ENCODE measurements around the gene SCD5. TPM values are rescaled to one million over a fixed set of nuclear protein-coding genes. Genes with fewer than 3 reads are reported as not detected.

The SCD5 gene
- total RNA-seq, 1 donor from 2014 or later = 17.9 TPM

DNA sequence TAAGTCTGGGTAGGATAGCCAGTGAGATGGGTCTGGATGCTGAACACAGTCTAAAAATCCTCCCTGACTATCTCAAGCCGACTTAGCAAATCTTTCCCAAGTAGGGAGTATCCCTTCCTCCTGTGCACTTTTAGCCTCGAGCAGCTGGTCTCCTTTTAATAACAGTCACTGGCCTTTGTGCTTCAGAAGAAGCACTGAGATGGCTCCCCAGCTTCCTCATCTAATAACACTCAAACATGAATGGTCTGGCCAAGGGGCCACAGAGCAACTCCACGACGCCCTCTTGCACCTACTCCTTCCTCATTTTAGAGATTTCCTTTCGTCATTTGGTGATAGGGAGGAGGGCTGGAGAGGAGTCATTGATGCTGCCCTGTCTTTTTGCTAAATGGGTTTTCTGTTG, 158.1 kb downstream of the SCD5 start:
- no peak for DNase-seq (ENCODE audit: low read depth)
- TF ChIP-seq, protein P1, sequence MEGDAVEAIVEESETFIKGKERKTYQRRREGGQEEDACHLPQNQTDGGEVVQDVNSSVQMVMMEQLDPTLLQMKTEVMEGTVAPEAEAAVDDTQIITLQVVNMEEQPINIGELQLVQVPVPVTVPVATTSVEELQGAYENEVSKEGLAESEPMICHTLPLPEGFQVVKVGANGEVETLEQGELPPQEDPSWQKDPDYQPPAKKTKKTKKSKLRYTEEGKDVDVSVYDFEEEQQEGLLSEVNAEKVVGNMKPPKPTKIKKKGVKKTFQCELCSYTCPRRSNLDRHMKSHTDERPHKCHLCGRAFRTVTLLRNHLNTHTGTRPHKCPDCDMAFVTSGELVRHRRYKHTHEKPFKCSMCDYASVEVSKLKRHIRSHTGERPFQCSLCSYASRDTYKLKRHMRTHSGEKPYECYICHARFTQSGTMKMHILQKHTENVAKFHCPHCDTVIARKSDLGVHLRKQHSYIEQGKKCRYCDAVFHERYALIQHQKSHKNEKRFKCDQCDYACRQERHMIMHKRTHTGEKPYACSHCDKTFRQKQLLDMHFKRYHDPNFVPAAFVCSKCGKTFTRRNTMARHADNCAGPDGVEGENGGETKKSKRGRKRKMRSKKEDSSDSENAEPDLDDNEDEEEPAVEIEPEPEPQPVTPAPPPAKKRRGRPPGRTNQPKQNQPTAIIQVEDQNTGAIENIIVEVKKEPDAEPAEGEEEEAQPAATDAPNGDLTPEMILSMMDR (IDR thresholded peaks at IDR 0.05; ENCODE audit: insufficient read depth, low read length, poor library complexity, severe bottlenecking) = no peak
- Histone ChIP-seq H3K36me3 (ENCODE audit: control insufficient read depth, insufficient read depth, low read length) (no peaks in the 10 kb centered on the region), H3K4me3 (ENCODE audit: low read depth, low read length) (no peak overlapping the region), H3K27me3 (ENCODE audit: control insufficient read depth, insufficient read depth, low read length) (no peaks in the 10 kb centered on the region)

DNA sequence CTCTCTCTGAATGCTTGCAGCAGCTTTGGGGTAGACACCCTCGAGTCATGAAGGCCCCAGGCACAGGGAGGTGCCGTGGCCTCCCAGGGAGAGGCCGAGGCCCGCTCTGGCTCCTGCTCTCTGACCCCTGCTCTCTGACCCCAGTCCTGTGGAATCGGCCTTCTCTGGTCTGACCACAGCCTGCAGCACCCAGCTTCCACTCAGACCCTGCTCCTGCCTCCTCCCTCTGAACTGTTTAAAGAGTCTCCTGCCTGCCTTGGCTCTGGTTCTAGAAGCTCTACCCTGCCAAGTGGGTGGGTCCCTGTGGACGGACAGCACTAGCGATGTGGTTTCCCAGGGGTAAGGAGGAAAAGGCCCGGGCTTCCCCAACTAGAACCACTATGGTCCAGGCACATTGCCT, 158.6 kb downstream of the SCD5 start:
- no peak for DNase-seq (ENCODE audit: low read depth)
- Histone ChIP-seq H3K4me3 (ENCODE audit: low read depth, low read length) (no peak overlapping the region), H3K36me3 (ENCODE audit: control insufficient read depth, insufficient read depth, low read length) (no peaks in the 10 kb centered on the region), H3K27me3 (ENCODE audit: control insufficient read depth, insufficient read depth, low read length) (no peaks in the 10 kb centered on the region)
- TF ChIP-seq, protein P1 (IDR thresholded peaks at IDR 0.05; ENCODE audit: insufficient read depth, low read length, poor library complexity, severe bottlenecking) = no peak

DNA sequence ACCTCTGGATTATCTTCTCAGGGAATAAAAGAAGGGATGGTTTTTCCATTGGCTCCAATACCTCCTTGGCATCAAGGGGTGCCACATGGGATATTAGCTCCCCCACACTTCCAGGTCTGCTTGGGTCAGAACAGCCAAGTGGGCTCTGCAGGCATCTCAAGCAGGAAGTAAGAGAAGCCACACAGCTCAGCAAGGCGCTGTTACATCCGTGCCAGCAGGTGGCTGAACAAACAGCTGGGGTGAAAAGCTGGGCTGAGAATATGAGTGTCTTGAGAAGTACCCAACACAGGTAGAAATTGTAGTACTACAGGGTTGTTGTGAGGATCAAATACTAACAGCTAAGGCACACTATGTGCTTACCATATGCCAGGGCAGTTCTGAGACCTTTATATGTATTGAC, 160.1 kb downstream of the SCD5 start:
- no peaks in the 10 kb centered on the region for H3K27me3 ChIP-seq (ENCODE audit: control insufficient read depth, insufficient read depth, low read length)
- TF ChIP-seq, protein P1 (IDR thresholded peaks at IDR 0.05; ENCODE audit: insufficient read depth, low read length, poor library complexity, severe bottlenecking) = no peak
- H3K36me3 ChIP-seq (ENCODE audit: control insufficient read depth, insufficient read depth, low read length) = no peaks in the 10 kb centered on the region
- no peak for DNase-seq (ENCODE audit: low read depth)
- H3K4me3 ChIP-seq (ENCODE audit: low read depth, low read length) = no peak overlapping the region

DNA sequence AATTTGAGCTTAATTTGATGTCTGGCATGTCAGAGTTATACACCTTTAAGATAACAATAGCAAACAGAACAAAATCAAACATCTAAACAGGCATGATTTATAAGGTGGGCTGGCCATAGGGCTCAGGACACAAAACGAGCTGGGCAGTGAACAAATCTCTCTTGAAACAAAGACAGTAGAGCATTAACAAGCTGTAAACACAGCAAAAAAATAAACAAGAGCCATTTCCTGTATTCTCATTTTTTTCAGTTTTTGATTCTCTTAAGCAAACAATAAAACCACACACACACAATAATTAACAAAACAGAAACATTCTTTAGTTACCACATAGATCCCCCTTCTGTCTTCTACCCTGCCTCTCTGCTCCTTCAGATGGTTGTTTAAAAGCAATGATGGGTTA, 168.5 kb downstream of the SCD5 start:
- no peaks in the 10 kb centered on the region for H3K27me3 ChIP-seq (ENCODE audit: control insufficient read depth, insufficient read depth, low read length)
- H3K36me3 ChIP-seq (ENCODE audit: control insufficient read depth, insufficient read depth, low read length) = no peaks in the 10 kb centered on the region
- no peak for DNase-seq (ENCODE audit: low read depth)
- TF ChIP-seq, protein P1 (IDR thresholded peaks at IDR 0.05; ENCODE audit: insufficient read depth, low read length, poor library complexity, severe bottlenecking) = no peak
- no peak overlapping the region for H3K4me3 ChIP-seq (ENCODE audit: low read depth, low read length)

DNA sequence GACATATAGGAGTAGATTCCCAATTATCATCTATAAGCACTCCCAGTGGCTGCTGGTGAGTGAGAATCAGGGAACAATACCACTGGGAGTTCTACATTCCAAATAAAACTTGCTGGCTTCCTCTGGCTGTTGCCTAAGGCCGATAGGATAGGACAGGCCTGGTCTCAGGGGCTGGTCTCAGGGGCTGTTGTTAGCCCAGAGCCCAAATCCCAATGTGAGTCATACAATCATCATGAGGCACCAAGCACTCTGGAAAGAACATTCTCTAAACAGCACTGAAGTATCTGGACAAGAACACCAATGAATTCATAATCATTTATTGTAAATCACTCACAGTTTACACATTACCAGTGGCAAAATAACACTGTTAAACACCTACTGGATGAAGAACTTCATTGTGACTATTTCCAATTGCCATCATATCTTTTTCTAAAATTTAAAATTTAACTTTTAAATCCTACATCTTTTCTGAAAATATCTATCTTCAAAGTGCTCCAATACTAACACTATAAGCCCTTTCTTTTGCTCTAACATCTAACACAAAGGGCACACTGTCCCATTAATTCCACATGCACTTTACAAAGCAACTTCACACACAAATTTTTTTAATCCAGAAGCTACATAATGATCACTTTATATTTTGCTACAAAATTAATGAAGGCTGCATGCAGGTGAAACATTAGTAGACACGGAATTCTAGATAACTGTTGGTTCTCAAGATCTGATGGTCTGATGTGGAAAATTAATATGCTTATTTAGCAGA, 169.2 kb downstream of the SCD5 start:
- Histone ChIP-seq H3K4me3 (ENCODE audit: low read depth, low read length) (no peak overlapping the region), H3K27me3 (ENCODE audit: control insufficient read depth, insufficient read depth, low read length) (no peaks in the 10 kb centered on the region), H3K36me3 (ENCODE audit: control insufficient read depth, insufficient read depth, low read length) (no peaks in the 10 kb centered on the region)
- DNase-seq (ENCODE audit: low read depth) = no peak
- TF ChIP-seq, protein P1 (IDR thresholded peaks at IDR 0.05; ENCODE audit: insufficient read depth, low read length, poor library complexity, severe bottlenecking) = no peak

Data from kidney epithelial cell (primary cell).